ENCODE measurements around the gene CATSPERD. TPM values are rescaled to one million over a fixed set of nuclear protein-coding genes. Genes with fewer than 3 reads are reported as not detected.
"Not testable (repeated sequence)": the region's sequence is repeated elsewhere in the genome, so short reads cannot be mapped to it uniquely, and the experiment has no call there.

The CATSPERD gene
- total RNA-seq, 1 donor from 2014 or later, result not detected

- DNase-seq (ENCODE audit: low spot score), result no peak
Measured at GRCh38 chr19:5742051-5742450, 21.6 kb downstream of the CATSPERD start.

- no peak for DNase-seq (ENCODE audit: low spot score)
Measured at GRCh38 chr19:5743630-5744029, 23.2 kb downstream of the CATSPERD start.

DNA sequence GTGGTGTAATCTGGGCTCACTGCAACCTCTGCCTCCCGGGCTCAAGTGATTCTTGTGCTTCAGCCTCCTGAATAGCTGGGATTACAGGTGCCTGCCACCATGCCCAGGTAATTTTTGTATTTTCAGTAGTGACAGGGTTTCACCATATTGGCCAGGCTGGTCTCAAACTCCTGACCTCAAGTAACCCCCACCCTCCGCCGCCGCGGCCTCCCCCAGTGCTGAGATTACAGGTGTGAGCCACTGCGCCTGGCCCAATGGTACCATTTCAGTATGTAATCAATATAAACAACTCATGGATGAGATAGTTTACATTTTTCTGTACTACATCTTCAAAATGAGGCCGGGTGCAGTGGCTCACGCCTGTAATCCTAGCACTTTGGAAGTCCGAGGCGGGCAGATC, 24.6 kb downstream of the CATSPERD start:
- DNase-seq (ENCODE audit: low spot score), result not testable (repeated sequence)

GRCh38 chr19:5748920-5749319, 28.5 kb downstream of the CATSPERD start:
- not testable (repeated sequence) for DNase-seq (ENCODE audit: low spot score)

DNA sequence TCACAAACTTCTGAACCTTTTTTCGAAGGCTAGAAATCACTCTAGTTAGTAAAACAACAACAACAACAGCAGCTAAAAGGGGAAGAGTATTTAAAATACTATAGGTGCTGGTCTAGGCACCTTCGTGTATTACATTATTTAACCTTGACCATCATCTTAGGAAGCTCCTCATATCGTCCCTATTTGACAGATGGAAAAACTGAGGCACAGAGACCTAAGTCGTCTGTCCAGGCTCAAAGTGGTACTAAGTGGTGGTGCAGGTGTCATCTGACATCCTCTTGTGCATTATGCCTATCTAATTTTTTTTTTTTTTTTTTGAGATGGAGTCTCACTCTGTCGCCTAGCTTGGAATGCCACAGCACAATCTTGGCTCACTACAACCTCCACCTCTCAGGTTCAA, 29.1 kb downstream of the CATSPERD start:
- no peak for DNase-seq (ENCODE audit: low spot score)

DNA sequence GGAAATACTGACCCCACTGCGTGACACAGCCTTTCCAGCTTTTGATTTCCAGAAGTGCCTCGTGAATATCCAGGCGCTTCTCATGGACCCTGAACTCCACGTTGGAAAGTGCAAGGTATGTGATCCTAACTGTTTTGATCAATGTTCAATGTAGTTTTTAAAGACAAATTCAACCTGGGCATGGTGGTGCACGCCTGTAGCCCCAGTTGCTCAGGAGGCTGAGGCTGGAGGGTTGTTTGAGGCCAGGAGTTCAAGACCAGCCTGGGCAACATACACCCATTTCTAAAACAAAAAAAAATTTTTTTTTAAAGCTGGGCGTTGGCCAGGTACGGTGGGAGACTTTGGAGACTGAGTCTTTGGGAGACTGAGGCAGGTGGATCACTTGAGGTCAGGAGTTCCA, 31.3 kb downstream of the CATSPERD start:
- DNase-seq (ENCODE audit: low spot score), result no peak

DNA sequence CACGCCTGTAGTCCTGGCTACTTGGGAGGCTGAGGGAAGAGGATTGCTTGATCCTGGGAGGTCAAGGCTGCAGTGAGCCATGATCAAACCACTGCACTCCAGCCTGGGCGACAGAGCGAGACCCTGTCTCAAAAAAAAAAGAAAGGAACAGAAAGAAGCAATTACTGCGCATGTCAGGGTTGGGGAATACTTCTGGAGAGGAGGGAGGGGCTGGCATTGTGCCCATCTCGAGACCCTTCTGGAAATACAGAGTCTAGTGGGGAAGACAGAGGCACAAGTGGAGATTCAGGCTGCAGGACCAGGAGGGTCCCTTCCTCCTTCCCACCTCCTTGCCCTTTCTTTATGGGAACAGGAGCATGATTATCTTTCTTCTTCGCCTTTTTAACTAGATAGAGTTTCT, 33.3 kb downstream of the CATSPERD start:
- no peak for DNase-seq (ENCODE audit: low spot score)

- DNase-seq (ENCODE audit: low spot score), result no peak
Measured at GRCh38 chr19:5762608-5763217, 42.3 kb downstream of the CATSPERD start.

DNA sequence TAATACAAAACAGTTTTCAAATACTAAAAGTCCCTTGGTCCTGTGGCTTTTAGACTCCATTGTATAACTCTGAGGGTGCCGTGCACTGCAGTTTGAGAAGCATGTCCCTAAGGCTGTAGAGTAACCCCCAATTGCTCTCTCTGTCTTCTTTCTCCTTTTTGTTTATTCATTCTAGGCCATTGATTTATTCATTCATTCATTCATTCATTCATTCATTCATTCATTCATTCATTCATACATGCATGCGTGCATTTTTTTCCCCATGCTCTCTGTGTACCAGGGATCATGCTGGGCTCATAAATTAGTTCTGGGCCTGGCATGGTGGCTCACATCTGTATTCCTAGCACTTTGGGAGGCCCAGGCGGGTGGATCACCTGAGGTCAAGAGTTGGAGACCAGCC, 44.8 kb downstream of the CATSPERD start:
- DNase-seq (ENCODE audit: low spot score), result no peak

DNA sequence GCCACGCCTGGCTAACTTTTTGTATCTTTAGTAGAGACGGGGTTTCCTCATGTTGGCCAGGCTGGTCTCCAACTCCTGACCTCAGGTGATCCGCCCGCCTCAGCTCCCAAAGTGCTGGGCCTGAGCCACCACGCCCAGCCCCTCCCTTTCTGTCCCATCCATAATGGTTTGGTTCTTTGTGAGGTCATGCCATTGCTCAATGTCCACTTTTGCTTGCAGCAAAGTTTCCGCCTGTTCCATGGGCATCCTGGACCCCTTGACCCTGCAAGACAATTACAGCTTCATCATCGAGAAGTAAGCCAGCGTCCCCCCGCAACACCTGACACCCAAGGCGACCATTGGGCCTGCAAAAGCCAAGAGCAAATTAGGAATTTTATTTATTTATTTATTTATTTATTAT, 47.5 kb downstream of the CATSPERD start:
- no peak for DNase-seq (ENCODE audit: low spot score)

DNA sequence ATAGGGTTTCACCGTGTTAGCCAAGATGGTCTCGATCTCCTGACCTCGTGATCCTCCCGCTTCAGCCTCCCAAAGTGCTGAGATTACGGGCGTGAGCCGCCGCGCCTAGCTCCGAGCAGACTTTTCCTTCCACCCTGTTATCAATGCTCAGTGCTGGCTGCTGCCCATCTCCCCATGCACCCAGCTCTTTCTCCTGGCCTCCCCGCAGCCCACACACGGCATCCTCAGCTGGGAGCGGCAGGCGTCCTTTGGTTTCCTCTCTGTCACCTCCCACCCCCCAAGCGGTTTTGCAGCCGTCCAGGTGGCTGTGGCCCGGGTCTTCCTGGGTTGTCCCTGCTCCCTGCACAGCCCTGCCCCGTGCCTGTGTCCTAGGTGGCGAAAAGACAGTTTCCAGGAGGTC, 52.0 kb downstream of the CATSPERD start:
- DNase-seq (ENCODE audit: low spot score), result no peak

- DNase-seq (ENCODE audit: low spot score), result no peak
Measured at GRCh38 chr19:5773276-5773675, 52.8 kb downstream of the CATSPERD start.

- no peak for DNase-seq (ENCODE audit: low spot score)
Measured at GRCh38 chr19:5774921-5775320, 54.5 kb downstream of the CATSPERD start.

DNA sequence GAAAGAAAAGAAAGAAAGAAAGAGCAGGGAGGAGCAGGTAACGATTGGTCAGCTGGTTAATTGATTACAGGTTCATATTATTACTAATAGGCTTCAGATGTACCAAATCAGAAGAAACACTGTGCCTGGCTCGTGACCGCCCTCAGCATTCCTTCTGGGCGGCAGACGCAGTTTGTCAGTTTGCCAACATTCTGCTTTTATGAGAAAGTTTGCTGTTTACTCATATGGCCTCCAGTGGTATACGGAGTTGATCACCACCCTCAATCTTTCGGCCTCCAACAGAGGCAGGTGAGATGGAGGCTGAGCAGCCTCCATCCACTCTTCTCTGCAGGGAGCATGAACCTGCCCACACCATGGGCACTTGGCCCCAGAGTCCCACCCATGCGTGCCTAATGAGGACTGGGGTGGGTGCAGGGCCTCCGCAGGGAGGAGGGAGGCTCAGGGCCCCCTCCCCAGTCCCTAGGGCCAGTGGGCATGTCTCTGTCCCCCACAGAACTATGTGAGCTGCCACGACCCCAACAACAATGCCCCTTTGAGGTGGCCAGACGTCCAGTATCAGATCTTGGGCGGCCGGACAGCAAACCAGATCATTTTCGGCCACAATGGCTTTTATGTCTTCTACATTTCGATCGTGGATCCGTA, 55.4 kb downstream of the CATSPERD start:
- no peak for DNase-seq (ENCODE audit: low spot score)

DNA sequence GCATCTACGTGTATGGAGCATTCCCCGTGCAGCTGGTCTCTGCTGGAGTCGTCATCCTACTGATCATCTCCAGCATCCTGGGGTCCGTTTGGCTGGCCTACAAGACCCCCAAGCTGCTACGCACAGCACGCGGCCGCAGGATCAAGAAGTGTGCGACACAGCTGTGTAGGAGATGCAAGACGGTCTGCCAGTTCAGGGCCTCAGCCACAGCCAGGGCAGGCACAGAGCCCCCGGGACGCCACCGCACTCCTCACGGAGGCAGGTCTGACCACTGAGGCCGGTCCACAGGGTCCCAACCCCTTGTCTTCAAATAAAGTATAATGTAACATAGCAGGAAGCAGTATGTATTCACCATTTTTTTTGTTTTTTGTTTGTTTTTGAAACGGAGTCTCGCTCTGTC, 58.0 kb downstream of the CATSPERD start:
- no peak for DNase-seq (ENCODE audit: low spot score)

DNA sequence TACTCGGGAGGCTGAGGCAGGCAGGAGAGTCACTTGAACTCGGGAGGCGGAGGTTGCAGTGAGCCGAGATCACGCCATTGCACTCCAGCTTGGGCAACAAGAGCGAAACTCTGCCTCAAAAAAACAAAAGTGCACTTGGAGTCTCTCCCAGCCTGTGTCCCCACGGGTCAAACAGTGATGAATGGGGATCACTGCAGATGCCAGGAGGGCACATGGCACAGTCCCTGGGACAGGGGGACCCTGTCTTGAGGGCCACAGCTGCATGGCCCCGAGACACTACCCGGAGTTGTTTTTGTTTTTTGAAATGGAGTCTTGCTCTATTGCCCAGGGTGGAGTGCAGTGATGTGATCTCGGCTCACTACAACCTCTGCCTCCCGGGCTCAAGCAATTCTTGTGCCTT, 60.5 kb downstream of the CATSPERD start:
- not testable (repeated sequence) for DNase-seq (ENCODE audit: low spot score)

DNA sequence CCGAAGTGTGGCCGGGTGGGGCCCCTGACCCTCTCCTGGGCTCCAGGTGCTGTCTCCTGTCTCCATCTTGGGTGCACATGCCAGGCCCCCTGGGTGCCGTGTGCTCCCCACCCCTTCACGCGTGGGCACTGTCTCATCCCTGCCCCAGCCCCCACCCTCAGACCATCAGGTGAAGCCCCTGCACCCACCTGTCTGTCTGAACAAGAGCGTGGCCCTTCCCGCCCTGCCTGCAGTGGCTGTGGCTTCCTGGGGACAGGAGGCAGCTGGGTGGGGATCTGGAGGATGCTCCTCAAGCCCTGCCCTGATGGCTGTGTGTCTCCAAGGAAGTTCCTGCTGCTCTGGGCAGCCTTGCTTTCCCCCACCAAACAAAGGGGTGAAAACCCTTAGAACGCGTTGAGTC, 61.9 kb downstream of the CATSPERD start:
- DNase-seq (ENCODE audit: low spot score), result no peak

DNA sequence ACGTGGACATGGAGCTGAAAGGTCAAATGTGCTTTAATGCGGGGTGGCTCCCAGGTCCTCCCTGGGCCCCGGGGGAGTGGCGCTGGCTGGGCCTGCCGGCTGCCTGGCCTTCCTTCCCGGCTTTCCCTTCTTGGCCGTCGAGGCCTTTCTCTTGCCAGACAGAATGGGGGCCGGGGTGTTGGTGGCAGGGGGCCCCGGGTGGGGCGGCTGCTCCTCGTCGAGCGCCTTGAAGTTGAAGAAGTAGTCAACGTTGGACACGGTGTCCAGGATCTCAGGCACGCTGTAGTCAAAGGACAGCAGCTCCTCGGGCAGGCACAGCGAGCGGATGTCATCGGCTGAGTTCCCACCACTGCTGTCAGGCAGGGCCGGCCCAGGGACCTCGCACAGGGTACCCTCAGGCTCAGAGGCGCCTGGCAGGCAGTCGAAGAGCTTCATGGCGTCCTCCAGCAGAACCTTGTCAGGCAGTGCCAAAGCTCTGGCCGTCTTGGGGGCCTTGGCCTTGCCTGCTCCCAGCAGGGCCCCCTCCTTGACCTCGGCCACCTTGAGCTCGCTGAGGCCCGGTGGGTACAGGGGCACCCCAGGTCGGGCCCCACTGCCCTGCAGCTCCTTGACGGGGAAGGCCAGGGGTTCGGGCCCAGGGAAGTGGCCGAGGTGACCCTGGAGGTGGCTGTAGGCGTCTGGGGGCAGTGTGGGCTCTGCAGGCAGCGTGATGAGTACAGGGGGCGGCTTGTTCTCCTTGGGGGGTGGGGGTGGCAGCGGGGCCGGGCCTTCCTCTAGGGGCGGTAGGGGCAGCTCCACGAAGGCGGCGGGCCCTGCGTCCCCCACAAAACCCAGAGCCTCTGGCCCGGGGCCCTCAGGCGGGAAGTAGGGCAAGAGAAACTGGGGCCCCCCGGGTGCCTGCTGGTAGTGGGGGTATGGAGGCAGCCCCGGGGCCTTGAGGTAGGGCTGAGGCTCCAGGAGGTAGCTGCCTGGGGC, 62.8 kb downstream of the CATSPERD start:
- DNase-seq (ENCODE audit: low spot score), result no peak

DNA sequence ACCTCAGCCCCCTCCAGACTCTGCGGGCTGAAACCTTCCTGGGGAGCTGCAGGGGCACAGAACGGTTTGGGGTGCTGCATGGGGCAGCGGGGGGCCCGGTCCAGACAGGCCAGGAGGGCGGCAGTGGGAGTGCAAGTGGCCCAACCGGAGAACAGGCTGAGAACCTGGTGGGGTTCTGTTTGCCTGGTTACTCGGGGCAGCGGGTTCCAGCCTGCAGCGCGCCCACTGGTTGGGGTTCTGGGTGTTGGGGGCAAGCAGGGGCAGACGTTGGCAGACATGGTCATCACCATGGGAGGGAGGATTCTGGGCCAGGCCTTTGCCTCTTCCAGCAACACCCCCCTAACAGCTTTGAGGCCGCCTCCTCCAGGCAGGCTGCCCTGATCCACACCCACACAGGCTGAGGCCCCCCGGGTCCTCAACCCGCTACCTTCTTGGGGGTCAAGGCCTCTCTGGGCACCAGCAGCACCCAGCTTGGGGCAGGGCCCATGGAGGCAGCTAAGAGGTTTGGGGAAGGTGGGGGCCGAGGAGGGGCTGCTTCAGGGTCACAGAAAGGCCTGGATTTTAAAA, 64.2 kb downstream of the CATSPERD start, which contains the start of gene PRR22:
Gene PRR22, minus strand, starts transcription at position 166 of the 567 bp plus-strand sequence. Its CDS starts 86 bp downstream, at position 80.
- DNase-seq (ENCODE audit: low spot score), result no peak

DNA sequence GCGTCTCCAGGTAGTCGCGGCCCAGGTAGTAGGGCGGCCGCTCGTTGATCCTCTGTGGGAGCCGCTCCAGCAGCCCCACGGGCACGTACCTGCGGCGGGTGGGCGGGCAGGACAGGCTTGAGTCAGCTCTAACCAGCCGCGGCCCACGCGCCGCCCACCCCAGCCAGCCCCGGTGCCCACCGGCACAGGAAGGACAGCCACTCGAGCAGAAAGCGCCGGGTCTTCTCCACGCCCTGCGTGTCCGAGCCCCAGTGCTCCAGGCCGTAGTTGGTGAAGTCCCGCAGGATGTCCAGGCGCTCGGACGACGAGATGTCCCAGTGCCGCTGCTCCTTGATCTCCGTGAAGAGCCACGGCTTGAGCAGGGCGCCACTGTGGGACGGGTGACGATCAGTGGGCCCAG, 65.0 kb downstream of the CATSPERD start:
- no peak for DNase-seq (ENCODE audit: low spot score)

DNA sequence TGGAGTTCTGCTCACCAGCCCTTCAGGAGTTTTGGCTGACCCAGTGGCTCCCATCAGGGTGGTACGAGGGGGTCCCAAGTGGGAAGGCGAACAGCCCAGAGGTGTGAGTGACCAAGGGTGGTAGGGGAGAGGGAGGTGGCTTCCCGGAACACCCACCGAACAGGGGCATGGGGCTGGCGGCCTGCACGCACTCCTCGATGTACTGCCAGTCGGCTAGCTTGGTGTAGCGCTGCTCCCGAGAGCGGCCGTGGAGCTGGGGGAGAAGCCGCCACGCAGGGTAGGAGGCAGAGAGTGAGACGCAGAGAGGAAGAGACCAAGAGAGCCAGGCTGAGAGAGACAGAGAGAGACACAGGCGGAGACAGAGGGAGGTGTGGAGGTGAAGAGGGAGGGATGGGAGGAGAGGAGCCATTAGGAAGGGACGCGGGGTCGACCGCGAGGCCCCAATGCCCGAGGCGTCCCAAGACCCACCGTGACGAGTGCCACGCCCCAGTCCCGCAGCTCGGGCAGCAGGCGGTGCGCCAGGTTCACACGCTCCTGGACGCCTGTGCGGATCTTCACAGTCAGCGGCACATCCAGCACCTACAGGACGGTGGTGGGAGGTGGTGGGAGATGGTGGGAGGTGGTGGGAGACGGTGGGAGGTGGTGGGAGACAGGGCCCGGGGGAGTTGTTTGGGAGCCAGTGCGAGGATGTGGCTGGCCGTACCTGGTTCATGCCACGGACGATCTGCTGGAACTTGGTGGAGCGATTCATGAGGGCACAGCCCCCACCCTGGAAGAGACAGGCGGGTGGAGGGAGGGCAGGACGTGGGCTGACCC, 66.4 kb downstream of the CATSPERD start:
- no peak for DNase-seq (ENCODE audit: low spot score)
